Aorta (tissue), 5 donors: Measurements from ENCODE around the gene ZNF492. TPM values are rescaled to one million over a fixed set of nuclear protein-coding genes. Genes with fewer than 3 reads are reported as not detected.
A peak's percentile ranks its signal among the peaks of the same experiment; 100 is the strongest.
"Not testable (repeated sequence)": the region's sequence is repeated elsewhere in the genome, so short reads cannot be mapped to it uniquely, and the experiment has no call there.

Experiments used
- ATAC-seq: fragments of 200-7000 bp; cut with Tn5 transposase; one replicate; pipeline ENCODE4 v1.9.1; 2022; ENCODE audit warnings: moderate library complexity; ENCODE audit not compliant: low FRiP score
- DNase-seq, 2 donors: peaks; one replicate each; pipeline ENCODE4 v3.0.0-alpha.2; 2020
- H3K27ac ChIP-seq, 2 donors: one replicate each; pipeline ENCODE4 v1.5.1; 2013; ENCODE audit warnings: low read length in 2 of 2, mild to moderate bottlenecking in 2 of 2, moderate library complexity in 2 of 2, control low read depth in 1 of 2, inconsistent platforms in 1 of 2, low read depth in 1 of 2
- H3K27me3 ChIP-seq, 2 donors: one replicate each; pipeline ENCODE4 v1.6.1; 2013; ENCODE audit warnings: control low read depth in 1 of 2, low read length in 1 of 2, mild to moderate bottlenecking in 1 of 2, moderate library complexity in 1 of 2; ENCODE audit not compliant: insufficient read depth in 2 of 2, control insufficient read depth in 1 of 2
- H3K36me3 ChIP-seq, 2 donors: one replicate each; pipeline ENCODE4 v1.6.1; 2013; ENCODE audit warnings: control low read depth in 1 of 2, low read length in 1 of 2, mild to moderate bottlenecking in 1 of 2; ENCODE audit not compliant: insufficient read depth in 2 of 2, control insufficient read depth in 1 of 2
- H3K4me1 ChIP-seq, 2 donors: one replicate each; pipeline ENCODE4 v1.6.1; 2013; ENCODE audit warnings: low read length in 2 of 2, control low read depth in 1 of 2, mild to moderate bottlenecking in 1 of 2, moderate library complexity in 1 of 2; ENCODE audit not compliant: insufficient read depth in 2 of 2, control insufficient read depth in 1 of 2
- H3K4me3 ChIP-seq, 2 donors: one replicate each; pipeline ENCODE4 v1.5.1; 2013; ENCODE audit warnings: low read length in 2 of 2, control low read depth in 1 of 2, mild to moderate bottlenecking in 1 of 2
- H3K9me3 ChIP-seq: one replicate; pipeline ENCODE4 v1.6.1; 2013; ENCODE audit warnings: mild to moderate bottlenecking, low read length; ENCODE audit not compliant: control insufficient read depth
- WGBS, 2 donors: extraction: QIAGEN DNeasy Blood & Tissue Kit; methylation state at CpG; one replicate each; pipeline ENCODE4 v1.1.7; 2013; 5-methylcytosine and 5-hydroxymethylcytosine counted together
- intact Hi-C, 2 donors: fragments of 100-400 bp; cut with DNase I; formaldehyde crosslinking; loops; one replicate each; pipeline versions ENCODE4 v1.14.2 to v1.15.0; 2022
- polyA plus RNA-seq, 2 donors: library from polyadenylated mRNA; stranded (reverse); fragments of 200-250 nt; gene quantifications; one replicate each; pipeline ENCODE4 v1.2.3, GENCODE V29; 2013
- total RNA-seq, 2 donors: library from RNA; stranded (reverse); fragmentation: NEBNext Ultra II Directional; extraction: Animal tissue kit (Norgen Biotek cat#: 25700); gene quantifications; one replicate each; pipeline ENCODE4 v1.2.1, GENCODE V29; 2021
- donor health status: healthy with polysubstance abuse.
- donor health status: Bipolar disorder and iron deficiency.
- donor health status: DM: no; HTN: no; CAD: no.
- donor health status: DM: no; HTN: no; CAD: no.
- donor health status: DM: yes; HTN: yes; CAD: no.

ZNF492 gene
- total and polyA plus RNA-seq, 4 donors: 0.36 to 0.51 TPM; not detected in 2

DNA sequence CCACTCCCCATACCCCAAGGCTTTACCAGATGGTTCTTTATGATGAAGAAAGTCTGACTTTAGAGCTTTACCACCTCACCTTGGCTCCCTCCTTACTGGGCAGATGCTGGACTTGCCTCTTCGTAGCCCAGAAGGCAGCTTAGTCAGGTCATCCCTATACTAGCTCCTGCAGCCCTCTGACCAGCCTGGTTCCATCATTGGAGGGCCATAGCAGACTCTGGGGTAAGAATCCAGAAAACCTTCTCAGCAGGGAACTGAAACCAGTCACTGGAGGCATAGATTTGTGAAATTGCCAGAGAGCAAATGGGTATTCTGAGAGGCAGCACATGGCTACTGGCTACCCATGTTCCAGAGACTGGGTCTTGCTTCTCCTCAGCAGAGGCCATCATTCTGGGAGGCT lies 21.8 kb upstream of the ZNF492 start:
- ATAC-seq (no peak), DNase-seq (no peak)
- 75 to 78% methylated on average over 1 of the region's 1 CpG for WGBS, 2 donors
- no peaks in the 10 kb centered on the region for H3K4me1 ChIP-seq
- no peak overlapping the region for H3K4me3 ChIP-seq
- no peak overlapping the region for H3K27ac ChIP-seq
- H3K27me3 ChIP-seq: no peaks in the 10 kb centered on the region
- intact Hi-C loops: no loop called here
- H3K9me3 ChIP-seq: no peaks in the 10 kb centered on the region
- no peaks in the 10 kb centered on the region for H3K36me3 ChIP-seq

DNA sequence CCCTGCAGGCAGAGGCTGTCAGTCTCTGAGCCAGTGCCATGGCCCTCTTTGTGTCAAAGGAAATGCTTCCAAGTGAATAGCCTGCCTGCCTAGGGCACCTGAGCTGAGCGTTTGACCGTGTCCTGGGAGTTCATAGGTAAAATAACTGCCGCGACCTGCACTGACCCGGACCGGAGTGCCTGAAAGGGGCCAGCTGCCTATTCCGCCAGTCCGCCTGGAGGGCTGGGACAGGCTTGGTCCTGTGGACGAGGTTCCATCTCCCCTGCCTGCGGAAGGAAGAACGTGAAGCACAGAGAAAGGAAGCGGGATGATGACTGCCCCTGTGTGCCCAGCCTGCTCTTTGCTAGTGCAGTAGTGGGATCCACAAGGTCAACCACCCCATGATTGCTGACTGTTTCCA lies 17.5 kb upstream of the ZNF492 start:
- DNase-seq: no peak
- Histone ChIP-seq H3K4me3 (no peak overlapping the region), H3K27ac (no peak overlapping the region), H3K27me3 (no peaks in the 10 kb centered on the region), H3K36me3 (no peaks in the 10 kb centered on the region), H3K9me3 (no peaks in the 10 kb centered on the region), H3K4me1 (no peaks in the 10 kb centered on the region)
- intact Hi-C loops: no loop called here
- WGBS, 2 donors: 95 to 97% methylated on average over 12 of the region's 12 CpGs
- ATAC-seq: no peak

DNA sequence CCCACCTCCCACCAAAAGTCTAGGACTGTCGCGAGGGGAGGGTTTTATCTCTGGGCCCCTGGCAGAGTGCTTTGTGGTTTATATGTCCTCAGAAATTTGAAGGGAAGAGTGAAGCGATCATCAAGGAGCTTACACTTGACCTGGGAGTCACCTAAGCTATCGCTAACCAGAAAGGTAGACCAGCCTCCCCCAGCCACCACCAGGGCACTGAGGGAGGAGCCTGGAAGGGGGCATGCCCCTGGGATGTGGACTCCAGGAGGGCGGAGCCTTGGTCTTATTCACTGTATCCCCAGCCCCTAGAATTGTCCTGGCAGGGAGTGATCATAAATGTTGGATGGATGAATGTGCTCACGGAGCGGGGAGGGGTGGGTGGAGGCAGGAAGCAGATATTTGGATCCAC lies 16.9 kb upstream of the ZNF492 start:
- H3K4me3 ChIP-seq, intact Hi-C loops, H3K27me3 ChIP-seq, H3K9me3 ChIP-seq, H3K4me1 ChIP-seq, H3K27ac ChIP-seq, H3K36me3 ChIP-seq, ATAC-seq, DNase-seq: not testable (repeated sequence)
- WGBS, 2 donors: 89% methylated on average over 7 of the region's 7 CpGs

DNA sequence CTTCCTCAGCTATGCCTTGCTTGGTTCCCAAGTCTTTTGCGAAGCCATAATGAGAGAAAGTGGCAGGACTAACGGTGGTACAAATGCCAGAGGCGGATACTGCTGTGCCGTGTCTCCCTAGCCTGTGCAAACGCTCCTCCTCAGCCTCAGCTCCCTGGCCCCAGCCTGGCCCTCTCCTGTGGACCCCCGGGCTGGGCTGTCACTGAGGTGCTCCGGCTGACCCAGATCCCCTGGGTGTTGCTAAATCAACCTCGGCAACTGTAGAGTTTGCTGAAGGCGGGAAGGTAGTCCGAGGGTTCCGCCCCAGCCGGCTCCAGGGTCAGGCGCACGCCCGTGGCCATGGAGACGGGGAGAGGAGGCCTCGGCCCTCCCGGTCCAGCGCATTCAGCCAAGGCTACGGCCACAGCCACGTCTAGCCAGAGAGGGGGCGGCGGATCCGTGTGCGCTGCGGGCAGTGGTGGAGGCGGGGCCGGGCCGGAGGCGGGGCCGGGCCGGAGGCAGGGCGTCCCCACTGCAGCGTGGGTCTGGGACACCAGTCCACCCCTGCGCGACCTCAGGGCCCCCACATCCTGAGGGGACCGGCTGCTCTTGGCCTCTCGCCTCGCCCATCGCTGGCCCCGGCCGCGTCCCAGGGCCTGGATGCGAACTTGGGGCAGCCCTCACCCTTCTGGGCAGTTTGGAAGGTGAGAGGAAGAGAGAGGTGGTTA lies 16.4 kb upstream of the ZNF492 start:
- 25 to 26% methylated on average over 40 to 44 of the region's 44 CpGs for WGBS, 2 donors
- no peaks in the 10 kb centered on the region for H3K4me1 ChIP-seq
- H3K27me3 ChIP-seq: no peaks in the 10 kb centered on the region
- no peak overlapping the region for H3K4me3 ChIP-seq
- no peaks in the 10 kb centered on the region for H3K36me3 ChIP-seq
- DNase-seq (peak in 1 of 2 donors; percentile 69), ATAC-seq (peak; percentile 83)
- no peak overlapping the region for H3K27ac ChIP-seq
- H3K9me3 ChIP-seq: no peaks in the 10 kb centered on the region
- intact Hi-C loops: no loop called here

GRCh38 chr19:22619371-22619770 lies 14.8 kb upstream of the ZNF492 start:
- no peak for DNase-seq

DNA sequence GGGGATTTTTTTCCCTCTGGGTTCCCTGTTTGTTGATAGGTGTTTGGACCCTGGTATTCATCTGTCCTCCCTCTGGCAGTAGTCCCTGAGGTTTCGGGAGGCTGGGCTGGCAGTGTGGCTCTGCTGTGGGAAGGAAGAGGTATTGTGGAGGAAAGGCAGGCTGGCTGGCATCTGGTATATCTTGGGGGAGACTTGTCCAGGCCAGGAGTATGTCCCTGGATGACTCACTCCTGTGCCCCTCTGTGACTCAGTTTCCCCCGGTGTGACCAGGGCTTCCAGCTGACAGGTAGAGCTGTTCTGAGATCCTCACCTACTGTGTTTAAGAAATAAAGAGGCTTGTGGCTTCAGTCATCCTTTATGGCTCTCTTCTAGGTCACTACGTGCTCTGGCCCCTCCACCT lies 14.2 kb upstream of the ZNF492 start:
- H3K9me3 ChIP-seq: no peaks in the 10 kb centered on the region
- intact Hi-C loops: no loop called here
- no peaks in the 10 kb centered on the region for H3K4me1 ChIP-seq
- ATAC-seq: no peak
- H3K27ac ChIP-seq: no peak overlapping the region
- no peak overlapping the region for H3K4me3 ChIP-seq
- DNase-seq: no peak
- no peaks in the 10 kb centered on the region for H3K36me3 ChIP-seq
- WGBS, 2 donors: 87 to 91% methylated on average over 3 of the region's 3 CpGs
- no peaks in the 10 kb centered on the region for H3K27me3 ChIP-seq

More at GRCh38 chr19:22619371-22619770, 14.8 kb upstream of the ZNF492 start:
- Histone ChIP-seq H3K4me3 (no peak overlapping the region), H3K9me3 (no peaks in the 10 kb centered on the region), H3K27me3 (no peaks in the 10 kb centered on the region), H3K36me3 (no peaks in the 10 kb centered on the region), H3K4me1 (no peaks in the 10 kb centered on the region), H3K27ac (no peak overlapping the region)
- intact Hi-C loops: no loop called here
- 33 to 34% methylated on average over 4 of the region's 4 CpGs for WGBS, 2 donors
- peak; percentile 37 for ATAC-seq

- intact Hi-C loops: no loop called here
- 92 to 95% methylated on average over 6 of the region's 6 CpGs for WGBS, 2 donors
- Histone ChIP-seq H3K9me3 (no peaks in the 10 kb centered on the region), H3K27ac (no peak overlapping the region), H3K36me3 (no peaks in the 10 kb centered on the region), H3K27me3 (no peaks in the 10 kb centered on the region), H3K4me1 (no peaks in the 10 kb centered on the region), H3K4me3 (no peak overlapping the region)
- no peak for ATAC-seq
- no peak for DNase-seq
Measured at GRCh38 chr19:22620401-22620800, 13.7 kb upstream of the ZNF492 start.

DNA sequence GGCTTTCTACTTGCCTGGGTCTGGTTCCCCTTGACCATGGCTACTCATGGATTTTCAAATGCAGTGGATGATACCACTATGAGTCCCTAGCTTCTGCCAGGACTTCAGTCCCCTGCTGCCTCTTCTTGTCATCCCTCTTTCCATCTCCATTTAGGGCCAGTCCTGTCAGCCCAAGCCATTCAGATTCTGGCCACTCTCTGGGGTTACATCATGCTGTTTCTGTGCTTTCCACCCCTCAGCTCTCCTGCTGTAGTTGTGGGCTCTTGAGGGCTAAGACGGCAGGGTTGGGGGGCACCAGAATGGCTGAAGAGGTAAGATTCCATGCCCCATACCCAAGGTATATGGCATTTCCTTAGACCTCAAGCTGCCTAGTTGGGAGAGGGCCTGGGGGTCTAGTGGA lies 13.2 kb upstream of the ZNF492 start:
- 86 to 93% methylated on average over 1 of the region's 1 CpG for WGBS, 2 donors
- Histone ChIP-seq H3K4me3 (no peak overlapping the region), H3K36me3 (no peaks in the 10 kb centered on the region), H3K9me3 (no peaks in the 10 kb centered on the region), H3K27ac (no peak overlapping the region), H3K4me1 (no peaks in the 10 kb centered on the region), H3K27me3 (no peaks in the 10 kb centered on the region)
- ATAC-seq (no peak), DNase-seq (no peak)
- intact Hi-C loops: no loop called here

DNA sequence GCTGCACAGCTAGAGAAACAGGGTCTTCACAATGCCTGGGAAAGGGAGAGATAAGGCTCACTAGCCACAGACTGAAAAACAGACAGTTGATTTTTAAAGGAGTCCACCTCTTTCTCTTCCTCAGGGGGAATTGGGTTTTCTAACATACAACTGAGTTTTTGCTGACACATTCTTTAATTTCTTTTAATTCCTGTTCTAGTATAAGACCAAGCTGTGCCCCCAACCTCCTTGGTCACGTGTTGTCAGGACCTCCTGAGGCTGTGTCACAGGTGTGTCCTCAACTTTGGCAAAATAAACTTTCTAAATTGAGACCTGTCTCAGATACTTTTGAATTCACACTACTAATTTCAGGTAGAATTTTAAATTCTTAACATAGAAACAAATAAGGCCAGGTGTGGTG lies 12.1 kb upstream of the ZNF492 start:
- WGBS, 2 donors: 81 to 96% methylated on average over 1 of the region's 1 CpG
- no peaks in the 10 kb centered on the region for H3K27me3 ChIP-seq
- no peak overlapping the region for H3K27ac ChIP-seq
- no peak for DNase-seq
- no peaks in the 10 kb centered on the region for H3K36me3 ChIP-seq
- H3K4me1 ChIP-seq: no peaks in the 10 kb centered on the region
- intact Hi-C loops: no loop called here
- H3K9me3 ChIP-seq: no peaks in the 10 kb centered on the region
- no peak for ATAC-seq
- H3K4me3 ChIP-seq: no peak overlapping the region
